GM20431 (cell line): ENCODE measurements around the gene UBXN6.

Experiments used
- in situ Hi-C: fragments of 300-500 bp; cut with MseI, MboI; formaldehyde crosslinking; loops from one replicate; pipeline ENCODE4 v1.15.0; 2020; ENCODE audit warnings: low sequenced_read_pairs; ENCODE audit not compliant: unreplicated experiment

UBXN6 gene, protein sequence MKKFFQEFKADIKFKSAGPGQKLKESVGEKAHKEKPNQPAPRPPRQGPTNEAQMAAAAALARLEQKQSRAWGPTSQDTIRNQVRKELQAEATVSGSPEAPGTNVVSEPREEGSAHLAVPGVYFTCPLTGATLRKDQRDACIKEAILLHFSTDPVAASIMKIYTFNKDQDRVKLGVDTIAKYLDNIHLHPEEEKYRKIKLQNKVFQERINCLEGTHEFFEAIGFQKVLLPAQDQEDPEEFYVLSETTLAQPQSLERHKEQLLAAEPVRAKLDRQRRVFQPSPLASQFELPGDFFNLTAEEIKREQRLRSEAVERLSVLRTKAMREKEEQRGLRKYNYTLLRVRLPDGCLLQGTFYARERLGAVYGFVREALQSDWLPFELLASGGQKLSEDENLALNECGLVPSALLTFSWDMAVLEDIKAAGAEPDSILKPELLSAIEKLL

DNA sequence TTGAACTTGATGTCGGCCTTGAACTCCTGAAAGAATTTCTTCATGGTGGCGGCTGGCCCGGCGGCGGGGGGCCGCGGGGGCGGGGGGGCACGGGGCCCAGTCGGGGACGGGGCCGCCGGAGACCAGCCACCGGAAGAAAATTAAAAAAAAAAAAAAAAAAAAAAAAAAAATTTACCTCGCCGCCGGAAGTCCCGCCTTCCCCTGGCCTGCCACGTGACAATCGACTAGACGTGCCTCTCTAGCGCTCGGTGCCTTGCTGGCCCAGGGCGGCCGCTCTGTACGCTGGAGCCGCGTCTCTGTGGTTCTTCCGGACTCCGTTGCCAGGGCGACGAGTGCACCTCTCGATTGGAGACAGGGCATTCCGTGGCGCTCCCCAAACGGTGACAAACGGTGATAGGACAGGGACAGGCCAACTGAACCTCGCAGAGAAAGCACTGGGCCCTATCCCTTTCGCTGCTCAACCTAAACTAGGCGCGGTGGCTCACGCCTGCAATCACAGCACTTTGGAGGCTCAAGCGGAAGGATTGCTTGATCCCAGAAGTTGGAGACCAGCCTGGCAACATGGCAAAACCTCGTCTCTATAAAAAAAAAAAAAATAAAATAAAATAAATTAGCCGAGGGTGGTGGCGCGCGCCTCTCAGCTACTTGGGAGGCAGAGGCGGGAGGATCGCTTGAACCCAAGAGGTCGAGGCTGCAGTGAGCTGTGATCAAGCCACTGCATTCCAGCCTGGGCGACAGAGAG is at the start of gene UBXN6:
Gene UBXN6, minus strand, starts transcription at position 141 of the 742 bp plus-strand sequence. Its CDS starts 97 bp downstream, at position 44.
- in situ Hi-C loops: no loop called here

DNA sequence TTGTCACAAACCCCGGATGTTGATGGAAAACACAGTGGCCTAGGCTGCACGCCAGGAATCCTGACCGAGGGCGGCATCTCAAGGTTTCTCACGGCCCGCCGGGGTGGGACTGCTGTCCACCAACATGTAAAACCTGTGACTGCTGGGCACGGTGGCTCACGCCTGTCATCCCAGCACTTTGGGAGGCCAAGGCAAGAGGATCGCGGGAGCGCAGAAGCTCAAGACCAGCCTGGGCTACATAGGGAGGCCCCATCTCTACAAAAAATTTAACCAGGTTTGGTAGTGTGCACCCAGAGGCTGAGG is 49.5 kb upstream of the UBXN6 start:
- in situ Hi-C loops: no loop called here

DNA sequence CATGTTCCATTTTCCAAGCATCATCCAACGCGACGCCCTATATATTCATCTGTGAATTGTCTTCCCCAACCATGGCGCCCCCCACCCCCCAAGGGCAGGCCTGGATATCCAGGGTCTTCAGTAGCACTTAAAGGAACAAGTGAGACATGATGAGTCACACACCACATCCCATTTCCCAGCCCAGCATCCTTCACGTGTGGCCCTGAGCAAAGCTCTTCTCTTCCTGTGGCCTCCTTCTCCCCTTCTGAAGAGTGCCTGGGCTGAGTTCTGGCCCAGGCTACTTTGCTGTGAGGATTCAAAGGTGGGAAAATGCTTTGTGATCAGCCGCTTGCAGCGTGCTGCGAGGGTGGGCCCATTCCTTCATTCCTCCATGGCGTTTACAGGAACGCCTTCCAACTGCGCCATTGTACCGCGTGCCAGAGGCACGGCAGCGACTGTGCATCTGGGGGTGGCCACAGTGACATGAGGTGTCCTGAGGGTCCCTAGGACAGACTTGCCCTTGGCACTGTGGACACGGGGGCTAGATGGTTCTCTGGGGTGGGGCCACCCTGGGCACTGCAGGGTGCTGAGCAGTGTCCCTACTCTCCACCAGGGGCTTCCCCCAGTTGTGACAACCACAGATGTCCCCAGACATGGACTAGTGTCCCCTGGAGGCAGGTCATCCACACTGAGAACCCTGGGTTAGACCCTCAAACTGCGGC is 49.0 kb upstream of the UBXN6 start:
- in situ Hi-C loops: no loop called here

DNA sequence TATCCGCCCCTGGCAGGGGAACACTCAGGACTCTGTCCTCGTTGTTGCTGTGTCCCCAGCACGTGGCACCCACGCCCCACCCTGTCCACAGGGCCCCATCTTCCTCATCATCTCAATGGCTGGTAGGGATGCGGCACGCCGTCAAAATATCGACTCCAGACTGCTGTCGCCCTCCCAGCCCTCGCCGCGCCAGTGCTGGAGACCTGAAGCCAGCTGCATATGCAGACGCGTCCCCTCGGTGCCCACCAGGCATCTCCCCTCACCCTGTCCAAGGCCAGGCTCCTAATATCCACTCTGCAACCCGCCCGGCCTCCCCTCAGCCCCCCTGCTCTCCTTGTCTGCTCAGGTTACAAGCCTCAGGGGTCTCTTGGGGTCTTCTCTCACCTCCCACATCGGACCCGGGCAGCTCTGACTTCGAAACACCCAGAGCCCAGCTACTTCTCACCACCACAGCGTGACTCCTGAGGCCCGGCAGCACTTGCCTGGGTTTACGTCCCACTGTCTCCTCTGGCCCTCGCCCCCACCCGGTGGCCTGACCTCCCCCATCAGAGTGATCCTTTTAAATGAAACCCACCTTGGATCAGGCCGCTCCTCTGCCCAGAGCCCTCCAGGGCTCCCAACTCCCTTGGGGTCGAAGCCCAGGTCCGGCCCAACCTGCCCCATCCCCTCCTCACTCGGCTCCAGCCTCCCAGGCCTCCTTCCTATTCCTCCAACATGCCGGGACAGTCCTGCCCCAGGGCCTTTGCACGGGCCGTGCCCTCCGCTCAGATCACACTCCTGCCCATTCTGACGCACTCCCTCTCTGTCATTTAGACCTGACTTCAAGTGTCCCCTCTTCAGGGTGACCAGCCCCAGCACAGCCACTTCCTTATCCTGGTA is 48.2 kb upstream of the UBXN6 start:
- in situ Hi-C loops: no loop called here

DNA sequence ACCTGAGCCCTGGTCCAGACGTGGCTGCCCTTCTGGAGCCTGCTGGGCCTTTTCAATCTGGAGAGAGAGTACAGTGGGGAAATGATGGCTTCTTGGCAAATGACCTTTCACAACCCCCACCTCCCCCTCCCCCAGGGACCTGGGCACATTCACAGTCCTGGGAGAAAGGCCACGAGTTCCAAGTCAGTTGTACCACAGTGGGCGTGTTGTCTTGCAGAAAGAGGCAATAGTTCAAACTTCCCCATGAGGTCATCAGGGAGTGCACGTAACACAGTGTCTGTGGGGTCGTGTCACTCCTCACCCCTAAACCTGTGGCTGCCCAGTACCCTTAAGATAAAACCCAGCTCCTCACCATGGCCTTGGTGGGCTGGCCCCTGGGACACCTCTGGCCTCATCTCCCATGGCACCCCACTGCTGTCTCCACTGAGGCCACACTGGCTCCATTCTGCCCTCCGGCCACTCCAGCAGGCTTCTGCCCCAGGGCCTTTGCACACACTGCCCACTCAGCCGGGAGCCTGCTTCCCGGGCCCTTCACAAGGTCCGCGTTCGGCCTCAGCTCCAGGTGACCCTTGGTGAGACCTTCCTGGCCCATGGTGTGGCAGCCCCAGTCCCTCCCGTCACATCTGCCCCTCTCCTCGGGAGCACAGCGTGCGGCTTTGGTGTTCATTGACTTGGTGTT is 47.4 kb upstream of the UBXN6 start:
- in situ Hi-C loops: no loop called here

DNA sequence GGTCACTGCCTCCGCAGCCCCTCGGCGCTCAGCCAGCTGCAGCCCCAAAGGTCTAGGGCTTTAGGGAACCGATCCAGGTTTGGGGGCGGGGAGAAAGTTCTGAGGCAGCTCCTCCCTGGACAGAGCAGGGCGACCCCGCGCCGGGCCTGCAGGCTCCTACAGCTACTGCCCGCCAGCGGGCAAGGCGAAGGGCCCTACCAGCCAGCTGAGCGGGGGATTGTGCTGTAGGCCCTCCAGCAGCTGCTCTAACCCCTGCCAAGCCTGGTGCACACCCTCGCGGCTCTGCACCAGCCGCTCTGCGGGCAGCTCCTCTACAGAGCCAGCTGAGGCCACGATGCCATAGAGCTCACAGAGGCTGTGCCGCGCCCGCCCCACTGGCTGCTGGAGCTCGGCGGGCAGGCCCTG is 46.7 kb upstream of the UBXN6 start:
- in situ Hi-C loops: no loop called here

DNA sequence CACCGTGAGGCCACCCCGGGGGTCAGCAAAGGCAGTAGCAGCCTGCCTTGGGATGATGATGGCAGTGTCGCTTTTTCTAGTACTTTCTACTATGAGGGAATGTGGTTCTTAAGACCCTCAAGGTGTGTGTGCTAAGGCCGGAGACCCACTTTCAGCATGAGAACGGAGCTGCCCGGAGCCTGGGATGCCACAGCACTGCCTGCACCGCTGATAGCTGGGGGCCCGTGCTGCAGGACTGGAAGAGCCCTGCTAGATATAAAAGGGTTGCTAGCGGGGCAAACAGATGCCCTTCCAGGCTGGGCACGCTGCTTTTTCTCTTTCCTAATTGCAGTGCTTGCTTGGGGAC is 46.2 kb upstream of the UBXN6 start:
- in situ Hi-C loops: no loop called here

DNA sequence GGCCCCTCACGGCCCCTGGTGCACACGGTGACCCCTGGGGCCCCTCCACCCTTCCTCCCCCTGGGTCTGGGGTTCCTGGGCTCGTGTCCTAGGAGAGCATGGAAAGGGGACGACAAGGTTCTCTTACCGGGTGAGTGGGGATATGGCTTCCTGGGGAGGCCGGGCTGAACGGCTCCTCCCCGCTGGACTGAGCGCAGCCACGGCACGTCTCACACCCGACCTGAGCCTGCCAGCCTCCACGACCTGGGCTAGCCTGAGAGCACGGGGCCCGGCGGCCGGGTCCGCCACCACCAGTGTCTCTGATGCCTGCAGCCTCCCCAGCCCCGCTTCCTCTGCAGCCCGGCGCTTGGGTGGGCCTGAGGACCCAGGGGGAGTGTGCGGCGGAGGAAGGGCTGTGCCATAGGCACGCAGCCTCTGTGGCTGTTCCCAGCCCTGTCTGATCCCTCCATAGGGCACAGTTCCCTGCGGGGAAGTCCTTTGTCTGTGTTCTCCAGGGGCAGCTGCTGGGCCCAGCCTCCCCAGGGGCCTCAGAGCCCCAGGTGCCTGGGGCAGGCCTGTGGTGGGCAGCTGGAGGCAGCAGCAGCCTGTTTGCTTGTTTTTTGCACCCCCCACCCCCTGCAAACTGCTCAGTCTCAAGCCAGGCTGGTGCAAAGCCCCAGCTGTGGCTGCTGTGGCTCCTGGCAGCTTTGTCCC is 45.7 kb upstream of the UBXN6 start:
- in situ Hi-C loops: no loop called here

DNA sequence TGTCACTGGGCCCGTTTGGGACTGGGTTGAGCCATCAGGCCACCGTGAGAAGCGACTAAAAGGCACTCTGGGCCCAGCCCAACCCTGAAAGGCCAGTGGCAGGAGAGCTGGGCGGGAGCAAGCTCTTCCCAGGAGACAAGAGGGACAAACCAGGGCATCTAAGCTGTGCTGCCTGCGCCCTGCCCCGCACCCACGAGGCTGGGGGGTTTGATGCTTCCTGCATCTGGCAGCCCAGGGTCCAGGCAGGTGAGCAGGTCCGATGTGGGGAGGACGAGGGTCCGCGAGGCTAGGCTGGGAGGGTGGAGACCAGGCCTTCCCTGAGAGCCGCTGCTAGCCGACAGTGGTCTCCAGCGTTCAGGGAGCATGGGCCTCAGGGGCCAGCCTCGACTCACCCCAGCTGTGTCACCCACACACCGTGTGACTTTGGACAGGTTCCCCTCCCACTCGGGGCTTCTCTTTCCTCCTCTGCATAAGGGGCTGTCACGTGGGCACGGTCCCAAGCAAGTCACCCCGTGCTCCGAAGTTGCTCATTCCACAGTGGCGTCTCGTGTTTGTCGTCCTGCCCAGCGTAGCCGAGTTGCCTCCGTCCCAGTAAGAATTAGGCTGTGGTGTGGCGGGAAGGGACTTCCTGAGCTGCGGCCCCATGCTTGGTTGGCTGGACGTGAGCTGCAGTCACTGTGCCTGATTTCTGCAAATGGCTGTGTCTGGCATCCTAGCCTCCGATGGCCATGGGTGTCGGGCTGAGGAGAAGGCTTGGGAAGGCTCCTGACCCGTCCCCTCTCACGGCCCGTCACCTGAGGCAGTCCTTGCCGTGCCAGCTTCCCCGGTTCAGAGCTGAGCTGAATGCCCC is 44.9 kb upstream of the UBXN6 start:
- in situ Hi-C loops: no loop called here

DNA sequence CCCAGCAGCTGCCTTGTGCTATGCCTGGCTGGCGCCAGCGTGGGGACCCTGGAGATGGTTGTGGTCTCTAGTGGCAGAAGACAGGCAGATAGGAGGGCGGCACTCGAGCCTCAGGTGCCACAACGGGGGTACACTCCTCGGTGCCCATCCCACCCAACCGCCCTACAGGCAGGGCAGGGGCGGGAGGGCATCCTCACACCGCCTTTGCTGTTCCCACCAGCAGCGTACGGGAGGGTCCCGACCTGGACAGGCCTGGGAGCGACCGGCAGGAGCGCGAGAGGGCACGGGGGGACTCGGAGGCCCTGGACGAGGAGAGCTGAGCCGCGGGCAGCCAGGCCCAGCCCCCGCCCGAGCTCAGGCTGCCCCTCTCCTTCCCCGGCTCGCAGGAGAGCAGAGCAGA is 44.1 kb upstream of the UBXN6 start:
- in situ Hi-C loops: no loop called here

DNA sequence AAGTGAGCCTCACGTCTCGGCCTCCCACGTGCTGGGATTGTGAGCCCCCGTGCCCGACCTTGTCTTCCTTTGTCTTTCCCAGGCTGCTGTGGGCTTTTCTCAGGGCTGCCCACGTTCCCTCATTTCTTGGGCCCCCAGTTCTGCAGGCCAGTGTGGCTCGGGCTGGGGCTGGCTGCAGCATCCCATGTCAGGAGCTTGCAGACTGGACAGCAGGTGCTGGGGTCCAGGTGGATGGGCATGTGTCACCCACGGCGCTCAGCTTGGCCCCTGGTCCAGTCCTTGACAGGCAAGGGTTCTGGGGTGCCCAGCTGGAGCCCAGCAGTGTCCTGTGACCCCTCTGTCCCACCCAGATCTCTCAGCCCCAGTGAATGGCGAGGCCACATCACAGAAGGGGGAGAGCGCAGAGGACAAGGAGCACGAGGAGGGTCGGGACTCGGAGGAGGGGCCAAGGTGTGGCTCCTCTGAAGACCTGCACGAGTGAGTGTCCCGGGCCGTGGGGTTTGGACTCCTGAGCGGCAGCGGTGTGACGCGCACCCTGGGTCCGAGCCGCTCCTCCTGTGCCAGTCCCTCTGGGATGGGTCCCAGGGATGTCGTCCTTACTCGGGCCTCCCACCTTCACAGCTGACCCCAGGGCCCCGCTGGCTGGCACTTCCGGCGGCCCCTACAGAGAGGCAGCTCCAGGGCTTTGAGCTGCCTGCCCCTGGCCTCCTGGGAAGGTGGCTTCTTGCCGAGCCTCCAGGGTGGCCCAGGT is 43.4 kb upstream of the UBXN6 start:
- in situ Hi-C loops: no loop called here

DNA sequence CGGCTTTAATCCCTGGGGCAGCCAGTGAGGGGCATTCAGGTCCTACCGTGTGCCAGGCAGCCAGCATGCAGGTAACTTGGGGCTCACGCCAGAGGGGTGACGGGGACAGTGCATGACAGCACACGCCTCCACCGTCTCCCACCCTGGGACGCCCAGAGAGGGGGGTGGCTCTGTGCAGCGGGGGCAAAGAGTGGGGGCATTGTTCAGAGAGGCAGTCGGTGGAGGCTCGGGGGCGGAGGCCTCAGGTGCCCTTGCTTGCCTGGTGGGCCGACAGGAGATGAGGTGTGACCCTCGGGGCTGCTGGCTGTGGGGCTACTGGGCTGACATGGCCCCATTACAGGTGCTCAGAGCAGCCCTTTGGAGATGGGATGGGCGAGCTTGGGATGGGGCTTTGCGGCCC is 42.3 kb upstream of the UBXN6 start:
- in situ Hi-C loops: no loop called here

DNA sequence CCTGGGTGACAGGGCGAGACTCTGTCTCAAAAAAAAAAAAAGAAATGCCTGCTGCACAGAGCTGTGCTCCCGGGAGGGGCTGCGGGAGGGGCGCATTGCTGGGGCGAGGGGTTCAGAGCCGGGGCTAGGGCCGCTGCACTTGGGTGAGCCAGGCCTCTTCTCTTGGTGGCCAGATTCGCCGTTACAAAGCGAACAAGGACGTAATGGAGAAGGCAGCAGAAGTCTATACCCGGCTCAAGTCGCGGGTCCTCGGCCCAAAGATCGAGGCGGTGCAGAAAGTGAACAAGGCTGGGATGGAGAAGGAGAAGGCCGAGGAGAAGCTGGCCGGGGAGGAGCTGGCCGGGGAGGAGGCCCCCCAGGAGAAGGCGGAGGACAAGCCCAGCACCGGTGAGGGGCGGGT is 41.7 kb upstream of the UBXN6 start:
- in situ Hi-C loops: no loop called here

DNA sequence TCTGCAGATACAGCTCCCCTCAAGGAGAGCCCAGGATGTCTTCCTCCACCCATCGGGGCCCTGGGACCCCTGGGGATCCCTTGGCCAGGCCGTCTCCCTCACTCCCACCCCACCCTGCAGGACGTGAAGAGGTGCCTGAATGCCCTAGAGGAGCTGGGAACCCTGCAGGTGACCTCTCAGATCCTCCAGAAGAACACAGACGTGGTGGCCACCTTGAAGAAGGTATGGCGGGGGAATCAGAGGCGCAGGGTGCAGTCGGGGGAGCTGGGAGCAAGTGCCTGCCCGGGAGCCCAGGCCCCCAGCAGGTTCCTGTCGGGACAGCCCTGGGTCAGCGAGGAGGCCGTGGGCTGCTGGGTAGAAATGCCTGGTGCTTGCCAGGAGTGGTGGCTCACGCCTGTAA is 41.1 kb upstream of the UBXN6 start:
- in situ Hi-C loops: no loop called here

DNA sequence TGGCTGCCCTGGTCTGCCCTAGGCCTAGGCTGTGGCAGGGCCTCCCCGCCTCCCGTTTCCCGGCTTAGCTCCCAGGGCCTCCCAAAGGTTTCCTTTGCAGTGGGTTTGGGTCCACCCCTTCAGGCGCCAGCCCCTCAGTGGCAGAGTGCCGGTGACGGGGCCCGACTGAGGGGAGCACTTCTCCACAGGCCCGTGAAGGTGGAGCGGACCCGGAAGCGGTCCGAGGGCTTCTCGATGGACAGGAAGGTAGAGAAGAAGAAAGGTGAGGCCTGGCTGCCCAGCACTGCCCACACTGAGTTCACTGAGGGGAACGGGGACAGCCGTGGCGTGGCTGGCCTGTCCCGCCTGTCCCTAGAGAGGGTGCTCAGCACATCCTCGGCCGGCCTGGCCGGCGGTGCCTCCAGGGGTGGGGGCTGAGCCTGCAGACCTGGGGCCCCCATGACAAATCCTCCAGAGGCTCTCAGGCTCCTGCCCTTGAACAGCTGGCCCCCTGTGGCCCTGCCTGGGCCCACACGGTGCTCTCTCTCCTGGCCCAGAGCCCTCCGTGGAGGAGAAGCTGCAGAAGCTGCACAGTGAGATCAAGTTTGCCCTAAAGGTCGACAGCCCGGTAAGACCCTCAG is 40.3 kb upstream of the UBXN6 start:
- in situ Hi-C loops: no loop called here

DNA sequence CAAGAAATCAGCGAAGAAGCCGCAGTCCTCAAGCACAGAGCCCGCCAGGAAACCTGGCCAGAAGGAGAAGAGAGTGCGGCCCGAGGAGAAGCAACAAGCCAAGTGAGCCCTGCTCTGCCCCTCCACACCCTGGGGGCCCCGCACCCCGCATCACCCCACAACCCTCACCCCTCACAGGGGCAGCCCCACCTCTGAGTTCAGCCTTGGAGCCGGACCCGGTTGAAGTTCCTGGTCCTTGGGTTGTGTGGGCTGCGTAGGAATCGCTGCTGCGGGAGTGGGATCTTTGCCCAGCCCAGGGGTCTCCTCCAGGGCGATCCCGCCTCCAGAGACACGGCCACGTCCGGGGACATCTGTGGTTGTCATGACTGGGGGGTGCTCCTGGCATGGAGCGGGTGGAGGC is 38.7 kb upstream of the UBXN6 start:
- in situ Hi-C loops: no loop called here

DNA sequence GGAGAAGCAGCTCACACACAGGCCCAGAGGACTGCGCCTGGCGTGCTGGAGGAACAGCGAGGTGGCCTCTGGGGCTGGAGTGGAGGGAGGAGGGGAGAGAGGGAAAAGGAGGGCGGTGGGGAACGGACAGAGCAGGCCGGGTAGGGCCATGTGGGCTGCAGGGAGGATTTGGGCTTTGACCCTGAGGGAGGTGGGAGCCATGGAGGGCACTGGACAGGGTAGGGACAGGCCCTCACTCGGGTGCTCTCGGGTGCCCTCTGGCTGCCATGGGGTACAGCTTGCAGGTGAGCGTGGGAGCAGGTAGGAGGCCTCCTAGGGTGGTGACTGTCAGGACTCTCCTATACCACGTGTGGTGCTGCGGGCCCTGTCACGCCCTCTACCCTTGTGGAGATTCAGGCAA is 37.9 kb upstream of the UBXN6 start:
- in situ Hi-C loops: no loop called here
